ENCODE data around the gene MYBPC2.

- no peak for TF ChIP-seq NRF1 (IDR thresholded peaks at IDR 0.05; ENCODE audit: low read depth, low read length)
- no peak for TF ChIP-seq CTCF (IDR thresholded peaks at IDR 0.05)
These were observed 39.9 kb upstream of the MYBPC2 start for GRCh38 chr19:50392759-50393158.

Data from SK-N-SH (cell line).